Measurements from ENCODE around the gene SMG6.

SMG6 gene

GRCh38 chr17:2082003-2082781, 221.4 kb downstream of the SMG6 start:
- H3K4me1 ChIP-seq (ENCODE audit: control insufficient read depth, insufficient read depth, low read length), result no peaks in the 10 kb centered on the region
- no peaks in the 10 kb centered on the region for H3K9me3 ChIP-seq (ENCODE audit: control insufficient read depth, insufficient read depth, low read depth, low read length)
- TF ChIP-seq ZNF571 (tag by site-specific recombination; IDR thresholded peaks at IDR 0.05), result no peak
- no peak for TF ChIP-seq TRIM28 (IDR thresholded peaks at IDR 0.05; ENCODE audit: borderline replicate concordance, low read length)
- TF ChIP-seq, protein P1, sequence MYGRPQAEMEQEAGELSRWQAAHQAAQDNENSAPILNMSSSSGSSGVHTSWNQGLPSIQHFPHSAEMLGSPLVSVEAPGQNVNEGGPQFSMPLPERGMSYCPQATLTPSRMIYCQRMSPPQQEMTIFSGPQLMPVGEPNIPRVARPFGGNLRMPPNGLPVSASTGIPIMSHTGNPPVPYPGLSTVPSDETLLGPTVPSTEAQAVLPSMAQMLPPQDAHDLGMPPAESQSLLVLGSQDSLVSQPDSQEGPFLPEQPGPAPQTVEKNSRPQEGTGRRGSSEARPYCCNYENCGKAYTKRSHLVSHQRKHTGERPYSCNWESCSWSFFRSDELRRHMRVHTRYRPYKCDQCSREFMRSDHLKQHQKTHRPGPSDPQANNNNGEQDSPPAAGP (tag by site-specific recombination; IDR thresholded peaks at IDR 0.05), result no peak
- TF ChIP-seq, protein P2, sequence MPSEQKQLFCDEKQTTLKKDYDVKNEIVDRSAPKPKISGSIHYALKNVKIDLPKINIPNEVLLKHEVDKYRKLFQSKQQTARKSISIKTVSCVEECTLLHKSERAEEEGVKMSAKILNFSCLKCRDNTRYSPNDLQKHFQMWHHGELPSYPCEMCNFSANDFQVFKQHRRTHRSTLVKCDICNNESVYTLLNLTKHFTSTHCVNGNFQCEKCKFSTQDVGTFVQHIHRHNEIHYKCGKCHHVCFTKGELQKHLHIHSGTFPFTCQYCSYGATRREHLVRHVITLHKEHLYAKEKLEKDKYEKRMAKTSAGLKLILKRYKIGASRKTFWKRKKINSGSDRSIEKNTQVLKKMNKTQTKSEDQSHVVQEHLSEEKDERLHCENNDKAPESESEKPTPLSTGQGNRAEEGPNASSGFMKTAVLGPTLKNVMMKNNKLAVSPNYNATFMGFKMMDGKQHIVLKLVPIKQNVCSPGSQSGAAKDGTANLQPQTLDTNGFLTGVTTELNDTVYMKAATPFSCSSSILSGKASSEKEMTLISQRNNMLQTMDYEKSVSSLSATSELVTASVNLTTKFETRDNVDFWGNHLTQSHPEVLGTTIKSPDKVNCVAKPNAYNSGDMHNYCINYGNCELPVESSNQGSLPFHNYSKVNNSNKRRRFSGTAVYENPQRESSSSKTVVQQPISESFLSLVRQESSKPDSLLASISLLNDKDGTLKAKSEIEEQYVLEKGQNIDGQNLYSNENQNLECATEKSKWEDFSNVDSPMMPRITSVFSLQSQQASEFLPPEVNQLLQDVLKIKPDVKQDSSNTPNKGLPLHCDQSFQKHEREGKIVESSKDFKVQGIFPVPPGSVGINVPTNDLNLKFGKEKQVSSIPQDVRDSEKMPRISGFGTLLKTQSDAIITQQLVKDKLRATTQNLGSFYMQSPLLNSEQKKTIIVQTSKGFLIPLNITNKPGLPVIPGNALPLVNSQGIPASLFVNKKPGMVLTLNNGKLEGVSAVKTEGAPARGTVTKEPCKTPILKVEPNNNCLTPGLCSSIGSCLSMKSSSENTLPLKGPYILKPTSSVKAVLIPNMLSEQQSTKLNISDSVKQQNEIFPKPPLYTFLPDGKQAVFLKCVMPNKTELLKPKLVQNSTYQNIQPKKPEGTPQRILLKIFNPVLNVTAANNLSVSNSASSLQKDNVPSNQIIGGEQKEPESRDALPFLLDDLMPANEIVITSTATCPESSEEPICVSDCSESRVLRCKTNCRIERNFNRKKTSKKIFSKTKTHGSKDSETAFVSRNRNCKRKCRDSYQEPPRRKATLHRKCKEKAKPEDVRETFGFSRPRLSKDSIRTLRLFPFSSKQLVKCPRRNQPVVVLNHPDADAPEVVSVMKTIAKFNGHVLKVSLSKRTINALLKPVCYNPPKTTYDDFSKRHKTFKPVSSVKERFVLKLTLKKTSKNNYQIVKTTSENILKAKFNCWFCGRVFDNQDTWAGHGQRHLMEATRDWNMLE (tag by site-specific recombination; conservative IDR thresholded peaks at IDR 0.05; ENCODE audit: low read depth), result no peak
- TF ChIP-seq ZNF548 (tag by site-specific recombination; IDR thresholded peaks at IDR 0.05), result no peak
- TF ChIP-seq ZNF449 (tag by site-specific recombination; IDR thresholded peaks at IDR 0.05), result no peak
- TF ChIP-seq GLIS1 (tag by site-specific recombination; IDR thresholded peaks at IDR 0.05), result no peak
- no peak for TF ChIP-seq ZBTB48 (tag by site-specific recombination; IDR thresholded peaks at IDR 0.05)
- TF ChIP-seq ZNF175 (tag by site-specific recombination; IDR thresholded peaks at IDR 0.05), result no peak
- TF ChIP-seq GFI1B (tag by site-specific recombination; IDR thresholded peaks at IDR 0.05), result no peak
- TF ChIP-seq YY1 (tag by site-specific recombination; IDR thresholded peaks at IDR 0.05), result no peak
- no peak for TF ChIP-seq IKZF3 (tag by site-specific recombination; IDR thresholded peaks at IDR 0.05)
- TF ChIP-seq ZNF16 (tag by site-specific recombination; IDR thresholded peaks at IDR 0.05; ENCODE audit: low read depth), result no peak
- no peak for TF ChIP-seq ZSCAN23 (tag by site-specific recombination; IDR thresholded peaks at IDR 0.05)
- TF ChIP-seq ZNF362 (tag by site-specific recombination; IDR thresholded peaks at IDR 0.05), result no peak
- no peak for TF ChIP-seq ZNF76 (tag by site-specific recombination; IDR thresholded peaks at IDR 0.05; ENCODE audit: borderline replicate concordance, low read depth)
- no peak for TF ChIP-seq ZSCAN16 (tag by site-specific recombination; IDR thresholded peaks at IDR 0.05)
- no peak for TF ChIP-seq ZNF600 (tag by site-specific recombination; IDR thresholded peaks at IDR 0.05)
- TF ChIP-seq ZIC2 (tag by site-specific recombination; IDR thresholded peaks at IDR 0.05), result no peak
- no peak overlapping the region for H3K27ac ChIP-seq (ENCODE audit: extremely low read depth, low read depth, low read length)
- ChIA-PET POLR2A (interaction anchor here (0.6 kb wide), 1 partner anchor 148 kb away, joined by 5 read pairs; no protein-coding TSS in a partner anchor), CTCF (interaction anchor here (0.5 to 2.0 kb wide), 9 partner anchors 8 to 1118 kb away, joined by 3 to 5 read pairs (median 3); partner anchors contain the start of gene HIC1)
- H3K4me3 ChIP-seq (ENCODE audit: low read depth, low read length), result no peak overlapping the region
- H3K36me3 ChIP-seq (ENCODE audit: control insufficient read depth in 2 of 2, insufficient read depth in 1 of 2, low read length in 2 of 2), result peaks cover 4 to 65% of the 10 kb centered on the region in 2 experiments; a peak in 2 of 3 replicates
